ENCODE results near the gene DGKG. TPM values are rescaled to one million over a fixed set of nuclear protein-coding genes. Genes with fewer than 3 reads are reported as not detected.

The DGKG gene
- total RNA-seq, 4 donors from 2014 or later = 0.79 to 4.0 (median 1.6) TPM

DNA sequence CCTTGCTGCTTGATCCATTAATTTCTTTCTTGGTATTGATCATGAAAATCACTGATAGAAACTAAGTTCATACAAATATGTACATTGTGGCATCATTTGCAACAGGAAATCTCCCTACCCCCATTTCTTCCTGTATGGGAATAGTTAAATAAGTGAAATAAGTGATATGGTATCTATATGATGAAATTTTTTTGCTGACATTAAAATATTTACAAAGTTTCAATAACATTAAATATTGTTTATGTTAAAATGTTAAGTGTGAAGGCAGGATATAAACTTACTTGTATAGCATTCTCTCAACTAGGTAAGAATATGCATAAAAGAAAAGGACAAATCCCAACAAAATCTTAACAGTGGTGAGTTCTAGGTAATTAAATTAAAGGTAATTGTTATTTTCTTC is 193.1 kb downstream of the DGKG start:
- Histone ChIP-seq H3K4me1 (peaks cover 34% of the 10 kb centered on the region), H3K36me3 (no peaks in the 10 kb centered on the region), H3K27ac (no peak overlapping the region), H3K27me3 (no peaks in the 10 kb centered on the region), H3K9me3 (no peaks in the 10 kb centered on the region), H3K4me3 (no peak overlapping the region)
- TF ChIP-seq, protein P1, sequence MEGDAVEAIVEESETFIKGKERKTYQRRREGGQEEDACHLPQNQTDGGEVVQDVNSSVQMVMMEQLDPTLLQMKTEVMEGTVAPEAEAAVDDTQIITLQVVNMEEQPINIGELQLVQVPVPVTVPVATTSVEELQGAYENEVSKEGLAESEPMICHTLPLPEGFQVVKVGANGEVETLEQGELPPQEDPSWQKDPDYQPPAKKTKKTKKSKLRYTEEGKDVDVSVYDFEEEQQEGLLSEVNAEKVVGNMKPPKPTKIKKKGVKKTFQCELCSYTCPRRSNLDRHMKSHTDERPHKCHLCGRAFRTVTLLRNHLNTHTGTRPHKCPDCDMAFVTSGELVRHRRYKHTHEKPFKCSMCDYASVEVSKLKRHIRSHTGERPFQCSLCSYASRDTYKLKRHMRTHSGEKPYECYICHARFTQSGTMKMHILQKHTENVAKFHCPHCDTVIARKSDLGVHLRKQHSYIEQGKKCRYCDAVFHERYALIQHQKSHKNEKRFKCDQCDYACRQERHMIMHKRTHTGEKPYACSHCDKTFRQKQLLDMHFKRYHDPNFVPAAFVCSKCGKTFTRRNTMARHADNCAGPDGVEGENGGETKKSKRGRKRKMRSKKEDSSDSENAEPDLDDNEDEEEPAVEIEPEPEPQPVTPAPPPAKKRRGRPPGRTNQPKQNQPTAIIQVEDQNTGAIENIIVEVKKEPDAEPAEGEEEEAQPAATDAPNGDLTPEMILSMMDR (IDR thresholded peaks at IDR 0.05) = no peak
- TF ChIP-seq EP300 (IDR thresholded peaks at IDR 0.05) (no peak), POLR2AphosphoS5 (IDR thresholded peaks at IDR 0.05) (no peak), POLR2A (IDR thresholded peaks at IDR 0.05) (no peak)
- no peak for DNase-seq (ENCODE audit: low spot score in 2 of 2)

DNA sequence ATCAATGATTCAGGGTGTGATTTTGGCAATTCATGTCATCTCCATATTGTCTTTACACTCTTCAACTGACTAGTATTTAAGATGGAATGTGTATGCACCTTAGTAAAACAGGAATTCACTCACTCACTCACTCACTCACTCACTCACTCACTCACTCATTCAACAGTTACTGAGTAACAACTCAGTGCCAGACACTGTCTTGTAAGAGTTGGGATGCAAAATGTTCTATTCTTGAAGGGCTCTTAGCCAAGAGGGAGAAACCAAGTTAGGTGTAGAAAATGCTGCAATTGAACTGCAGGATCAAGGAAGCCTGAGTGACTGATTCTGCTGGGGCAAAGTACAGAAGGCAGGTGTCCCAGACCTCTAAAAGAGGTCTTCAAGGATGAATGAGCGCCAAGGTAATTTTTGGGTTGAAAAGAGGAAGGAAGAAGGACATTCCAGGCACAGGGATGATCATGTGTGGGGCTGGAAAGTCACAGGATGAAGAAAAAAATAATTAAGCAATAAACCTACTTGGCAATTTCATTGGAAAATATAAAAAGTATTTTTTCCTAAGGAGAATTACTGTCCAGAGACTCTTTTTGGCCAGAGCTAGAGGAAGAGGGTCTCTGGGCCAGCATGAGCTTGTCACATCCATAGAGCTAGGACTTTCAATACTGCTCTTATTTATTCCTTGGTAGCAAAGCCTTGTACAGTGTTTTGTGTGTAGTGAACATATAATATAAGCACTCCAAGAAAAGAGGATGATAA is 194.2 kb downstream of the DGKG start:
- Histone ChIP-seq H3K27me3 (no peaks in the 10 kb centered on the region), H3K4me3 (no peak overlapping the region), H3K4me1 (peaks cover 32% of the 10 kb centered on the region), H3K9me3 (no peaks in the 10 kb centered on the region), H3K36me3 (no peaks in the 10 kb centered on the region), H3K27ac (no peak overlapping the region)
- no peak for DNase-seq (ENCODE audit: low spot score in 2 of 2)
- WGBS = 83% methylated on average over 1 of the region's 1 CpG
- TF ChIP-seq EP300 (IDR thresholded peaks at IDR 0.05) = no peak
- no peak for TF ChIP-seq POLR2A (IDR thresholded peaks at IDR 0.05)
- TF ChIP-seq, protein P1 (IDR thresholded peaks at IDR 0.05) = no peak
- TF ChIP-seq POLR2AphosphoS5 (IDR thresholded peaks at IDR 0.05) = no peak

DNA sequence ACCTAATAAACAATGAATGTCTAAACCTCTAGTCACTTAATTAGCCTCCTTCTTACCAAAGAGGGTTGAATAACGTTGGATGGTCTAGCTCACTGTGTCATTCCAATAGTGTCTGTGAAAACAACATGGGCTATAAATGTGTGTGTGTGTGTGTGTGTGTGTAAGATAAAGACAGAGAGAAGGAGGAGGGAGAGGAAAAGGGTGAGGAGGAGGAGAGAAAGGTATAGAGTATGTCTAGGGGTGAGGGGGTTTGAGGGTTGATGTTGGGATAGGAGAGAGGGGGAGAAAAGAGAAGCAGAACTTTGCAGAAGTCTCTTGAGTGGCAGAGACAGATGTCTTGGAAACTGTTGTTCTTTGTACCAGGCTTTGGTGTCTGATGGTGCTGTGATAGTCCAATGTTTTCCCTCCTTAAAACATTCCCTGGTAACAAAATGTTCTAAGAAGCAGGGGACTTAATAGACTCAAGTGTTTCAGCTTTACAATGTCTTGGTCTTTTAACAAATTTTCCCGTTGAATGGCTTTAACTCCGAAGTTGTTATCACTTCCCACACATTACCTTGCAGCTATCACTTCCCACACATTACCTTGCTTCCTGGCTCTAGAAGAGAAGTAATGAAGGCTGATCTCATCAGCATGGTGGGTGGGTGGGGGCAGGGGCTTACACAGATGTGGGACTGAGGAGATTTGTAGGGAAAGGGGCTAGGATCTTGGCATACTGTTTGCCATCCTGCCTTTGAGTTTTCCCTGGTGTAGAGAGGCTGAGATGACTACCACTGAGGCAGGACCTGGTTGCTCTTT is 195.3 kb downstream of the DGKG start:
- no peak for TF ChIP-seq POLR2A (IDR thresholded peaks at IDR 0.05)
- TF ChIP-seq POLR2AphosphoS5 (IDR thresholded peaks at IDR 0.05) = no peak
- no peak for TF ChIP-seq EP300 (IDR thresholded peaks at IDR 0.05)
- no peak for DNase-seq (ENCODE audit: low spot score in 2 of 2)
- Histone ChIP-seq H3K9me3 (no peaks in the 10 kb centered on the region), H3K27ac (no peak overlapping the region), H3K27me3 (no peaks in the 10 kb centered on the region), H3K4me1 (peaks cover 25% of the 10 kb centered on the region), H3K4me3 (no peak overlapping the region), H3K36me3 (no peaks in the 10 kb centered on the region)
- 62% methylated on average over 3 of the region's 3 CpGs for WGBS

DNA sequence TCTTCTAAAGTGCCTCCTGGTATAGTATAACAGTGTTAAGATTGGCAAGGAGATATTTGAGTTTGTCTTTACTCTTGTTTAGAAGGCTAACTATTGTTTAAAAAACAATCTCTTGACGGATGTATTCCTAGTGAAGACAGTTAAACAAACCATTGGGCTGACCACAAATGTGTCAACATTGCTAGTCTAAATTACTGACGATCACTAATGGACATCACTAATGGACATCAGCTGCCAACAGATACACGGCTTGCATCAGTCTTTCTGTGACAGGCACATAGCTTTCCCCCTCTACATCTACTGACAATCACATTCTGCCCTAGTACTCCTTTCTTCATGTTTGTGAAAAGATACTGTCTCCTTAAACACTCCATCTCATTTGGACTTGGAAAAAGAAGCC is 196.0 kb downstream of the DGKG start:
- no peak for DNase-seq (ENCODE audit: low spot score in 2 of 2)
- H3K27me3 ChIP-seq = no peaks in the 10 kb centered on the region
- no peak overlapping the region for H3K27ac ChIP-seq
- no peaks in the 10 kb centered on the region for H3K9me3 ChIP-seq
- peaks cover 19% of the 10 kb centered on the region for H3K4me1 ChIP-seq
- no peak overlapping the region for H3K4me3 ChIP-seq
- WGBS = 46% methylated on average over 3 of the region's 3 CpGs
- TF ChIP-seq POLR2AphosphoS5 (IDR thresholded peaks at IDR 0.05) = no peak
- TF ChIP-seq EP300 (IDR thresholded peaks at IDR 0.05) = no peak
- no peak for TF ChIP-seq POLR2A (IDR thresholded peaks at IDR 0.05)
- TF ChIP-seq, protein P1 (IDR thresholded peaks at IDR 0.05) = no peak
- no peaks in the 10 kb centered on the region for H3K36me3 ChIP-seq

DNA sequence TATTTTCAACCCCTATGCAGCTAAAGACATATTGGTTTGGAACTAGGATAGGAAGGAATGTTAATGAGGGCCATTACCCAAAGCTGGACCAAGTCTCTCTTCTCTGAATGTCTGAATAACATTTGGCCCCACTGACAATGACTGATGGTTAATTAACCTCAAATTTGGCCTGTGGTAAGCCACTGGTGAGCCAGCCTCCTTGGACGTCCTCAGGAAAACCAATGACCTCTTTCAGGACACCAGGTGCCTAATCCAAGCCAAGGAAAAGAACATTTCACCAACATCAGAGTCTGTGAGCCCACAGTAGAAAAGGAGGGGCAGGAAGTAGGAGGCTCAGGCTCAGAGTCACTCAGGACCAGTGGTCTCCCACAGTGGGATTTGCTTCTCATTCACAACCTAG is 196.7 kb downstream of the DGKG start:
- TF ChIP-seq POLR2A (IDR thresholded peaks at IDR 0.05) (no peak), EP300 (IDR thresholded peaks at IDR 0.05) (no peak), POLR2AphosphoS5 (IDR thresholded peaks at IDR 0.05) (no peak)
- TF ChIP-seq, protein P1 (IDR thresholded peaks at IDR 0.05) = no peak
- no peaks in the 10 kb centered on the region for H3K36me3 ChIP-seq
- H3K9me3 ChIP-seq = no peaks in the 10 kb centered on the region
- H3K27ac ChIP-seq = no peak overlapping the region
- DNase-seq (ENCODE audit: low spot score in 2 of 2) = peak in 1 of 2 donors; percentile 11
- peaks cover 12% of the 10 kb centered on the region for H3K4me1 ChIP-seq
- no peak overlapping the region for H3K4me3 ChIP-seq
- WGBS = 23% methylated on average over 1 of the region's 1 CpG
- H3K27me3 ChIP-seq = no peaks in the 10 kb centered on the region

Data from suprapubic skin (tissue), 4 donors.